Measurements from ENCODE around the gene ZER1.

DNA sequence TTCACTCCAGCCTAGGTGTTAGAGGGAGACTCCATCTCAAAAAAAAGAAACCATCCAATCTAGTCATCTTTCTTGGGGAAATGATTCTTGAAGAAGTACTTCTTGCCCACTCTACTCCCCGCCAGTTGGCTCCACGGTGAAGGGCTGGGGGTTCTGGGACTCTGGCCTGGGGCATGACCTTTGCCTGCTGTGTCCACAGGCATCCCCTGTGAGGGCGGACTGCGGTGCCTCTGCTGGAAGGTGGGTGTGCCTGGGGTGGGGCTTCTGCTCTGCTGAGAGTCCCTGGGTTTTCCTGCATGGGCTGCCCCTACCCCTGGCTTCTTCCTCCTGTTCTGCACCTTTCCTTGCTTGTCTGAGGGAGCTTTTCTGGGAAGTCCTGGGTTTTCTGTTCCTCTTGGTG, 18.8 kb upstream of the ZER1 start:
- TF ChIP-seq YY1 (IDR thresholded peaks at IDR 0.05; ENCODE audit: insufficient read depth, insufficient read length) (no peak), ZNF274 (IDR thresholded peaks at IDR 0.05; ENCODE audit: low read depth, low read length) (no peak)

All from NT2/D1 (cell line).